Fibroblast of upper back skin (primary cell): ENCODE measurements around the gene LRRC3C.
A peak's percentile ranks its signal among the peaks of the same experiment; 100 is the strongest.
"Not testable (repeated sequence)": the region's sequence is repeated elsewhere in the genome, so short reads cannot be mapped to it uniquely, and the experiment has no call there.

ENCODE experiments used
- DNase-seq: peaks from one replicate; pipeline ENCODE4 v3.0.0-alpha.2; 2013

The LRRC3C gene, protein sequence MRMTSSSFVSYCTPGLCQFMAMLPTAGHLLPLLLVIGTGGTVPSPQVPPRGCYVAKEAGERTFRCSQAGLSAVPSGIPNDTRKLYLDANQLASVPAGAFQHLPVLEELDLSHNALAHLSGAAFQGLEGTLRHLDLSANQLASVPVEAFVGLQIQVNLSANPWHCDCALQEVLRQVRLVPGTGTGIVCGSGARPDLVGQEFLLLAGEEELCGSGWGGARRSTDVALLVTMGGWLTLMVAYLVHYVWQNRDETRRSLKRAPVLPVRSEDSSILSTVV

DNA sequence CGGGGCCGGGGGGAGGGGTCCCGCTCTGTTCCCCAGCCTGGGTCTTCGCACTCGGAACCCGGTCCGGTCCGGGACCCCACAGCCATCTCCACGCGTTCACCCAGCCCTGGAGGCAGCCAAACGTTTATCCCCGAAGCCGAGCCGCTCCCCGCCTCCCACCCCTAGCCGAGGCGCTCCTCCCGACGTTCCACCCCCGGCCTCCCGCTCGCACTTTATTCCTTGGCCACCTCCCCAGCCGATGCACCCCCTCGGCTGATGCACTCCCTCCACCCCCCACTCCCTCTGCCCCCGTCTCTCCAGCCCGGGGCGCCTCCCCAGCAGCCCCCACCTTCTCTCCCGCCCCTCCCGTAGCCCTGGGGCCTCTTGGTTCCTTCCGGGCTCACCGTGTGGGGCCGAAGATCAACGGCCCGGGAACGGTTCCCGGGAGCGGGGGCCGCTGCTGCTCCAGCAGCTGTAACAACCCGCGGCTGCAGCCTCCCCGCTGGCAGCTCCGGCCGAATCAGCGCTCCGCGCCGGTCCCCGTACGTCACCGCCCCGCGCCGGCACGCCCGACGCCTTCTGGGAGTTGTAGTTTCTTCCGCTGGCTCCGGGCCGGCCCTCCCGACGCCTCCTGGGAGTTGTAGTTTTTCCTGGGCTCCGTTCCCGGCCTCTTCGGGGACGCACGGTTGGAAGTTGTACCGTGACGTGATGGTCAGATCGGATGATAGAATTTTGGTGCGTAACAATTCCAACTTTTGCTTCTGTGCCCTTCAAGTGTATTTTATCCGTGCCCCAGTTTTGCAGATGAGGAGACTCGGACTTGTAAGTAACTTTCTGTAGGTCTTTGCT lies at the start of gene LRRC3C, which contains the start of gene ORMDL3:
TSS of gene LRRC3C (plus strand) at position 632 of the 828 bp plus-strand sequence. CDS start 13,792 bp downstream, outside the sequence.
TSS of gene ORMDL3 (minus strand) at position 501 of the 828 bp plus-strand sequence. CDS start 3,398 bp downstream, outside the sequence.
- peak; percentile 92 for DNase-seq

GRCh38 chr17:39886102-39886501 lies 41.4 kb upstream of the LRRC3C start:
- not testable (repeated sequence) for DNase-seq

DNA sequence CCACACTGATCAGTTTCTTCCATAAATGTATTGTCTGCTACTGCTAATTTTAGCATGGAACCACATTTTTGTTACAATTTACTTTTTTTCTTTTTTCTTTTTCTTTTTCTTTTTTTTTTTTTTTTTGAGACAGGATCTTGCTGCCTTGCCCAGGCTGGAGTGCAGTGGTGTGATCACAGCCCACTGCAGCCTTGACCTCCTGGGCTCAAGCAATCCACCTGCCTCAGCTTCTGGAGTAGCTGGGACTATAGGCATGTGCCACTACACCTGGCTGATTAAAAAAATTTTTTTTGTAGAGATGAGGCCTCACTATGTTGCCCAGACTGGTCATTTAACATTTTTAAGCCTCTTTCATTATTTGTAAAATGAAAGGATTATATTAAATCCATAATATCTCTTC lies 40.5 kb upstream of the LRRC3C start:
- DNase-seq, result no peak

DNA sequence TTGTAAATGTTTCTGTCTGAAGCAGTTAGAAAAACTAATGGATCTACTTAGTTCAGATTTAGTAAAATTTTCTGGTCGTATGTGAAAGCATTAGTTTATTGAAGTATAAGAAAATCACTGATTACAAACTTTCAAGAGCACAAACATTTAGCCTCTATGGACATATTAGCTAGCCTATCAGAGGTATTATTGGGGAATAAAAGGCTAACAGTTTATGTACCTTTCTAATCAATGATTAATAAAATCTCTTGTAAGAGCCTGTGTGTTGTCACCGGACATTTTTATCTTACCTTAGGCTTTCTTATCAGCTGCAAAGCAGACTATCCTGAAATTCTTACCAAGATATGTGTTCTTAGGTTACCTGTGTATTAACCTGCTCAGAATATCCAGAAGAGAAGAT lies 38.3 kb upstream of the LRRC3C start:
- no peak for DNase-seq

GRCh38 chr17:39894681-39895376 lies 32.7 kb upstream of the LRRC3C start:
- no peak for DNase-seq

DNA sequence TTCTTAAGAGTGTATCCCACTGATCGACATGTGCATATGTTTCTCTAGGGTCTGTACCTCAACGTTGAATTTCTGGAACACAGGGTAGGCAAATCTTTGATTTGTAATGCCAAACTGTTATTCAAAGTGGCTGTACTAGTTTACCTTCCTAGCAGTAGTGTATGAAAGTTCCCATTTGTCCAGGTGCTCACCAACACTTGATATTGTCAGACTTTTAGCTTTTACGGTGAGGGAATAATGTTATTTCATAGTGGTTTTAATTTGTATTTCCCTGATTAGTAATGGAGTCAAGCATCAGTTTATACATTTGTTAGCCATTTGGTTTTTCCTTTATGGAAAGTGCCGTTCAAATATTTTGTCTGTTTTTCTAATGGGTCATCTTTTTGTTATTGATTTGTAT lies 29.4 kb upstream of the LRRC3C start:
- no peak for DNase-seq

GRCh38 chr17:39899215-39899614 lies 28.3 kb upstream of the LRRC3C start:
- DNase-seq, result no peak

GRCh38 chr17:39902027-39902426 lies 25.5 kb upstream of the LRRC3C start:
- not testable (repeated sequence) for DNase-seq

GRCh38 chr17:39903158-39903884 lies 24.2 kb upstream of the LRRC3C start:
- DNase-seq, result peak; percentile 63

GRCh38 chr17:39904990-39905288 lies 22.6 kb upstream of the LRRC3C start:
- no peak for DNase-seq

GRCh38 chr17:39908789-39909352 lies 18.7 kb upstream of the LRRC3C start:
- no peak for DNase-seq

DNA sequence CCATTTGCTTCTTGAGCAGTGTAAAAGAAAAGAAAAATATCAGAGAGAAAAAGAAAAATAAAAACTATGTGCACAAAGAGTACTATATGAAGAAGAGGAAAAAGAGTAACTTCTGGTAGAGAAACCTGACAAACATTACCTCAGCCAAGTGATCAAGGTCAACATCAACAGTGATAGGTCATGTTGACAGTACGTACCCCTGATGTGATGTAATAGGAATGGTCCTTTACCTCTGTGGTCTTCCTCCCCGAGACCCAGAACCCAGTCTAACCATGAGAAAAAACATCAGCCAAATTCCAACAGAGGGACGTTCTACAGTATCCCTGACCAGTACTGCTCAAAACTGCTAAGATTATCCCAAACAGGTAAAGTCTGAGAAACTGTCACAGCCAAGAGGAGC lies 13.5 kb upstream of the LRRC3C start:
- DNase-seq, result no peak

DNA sequence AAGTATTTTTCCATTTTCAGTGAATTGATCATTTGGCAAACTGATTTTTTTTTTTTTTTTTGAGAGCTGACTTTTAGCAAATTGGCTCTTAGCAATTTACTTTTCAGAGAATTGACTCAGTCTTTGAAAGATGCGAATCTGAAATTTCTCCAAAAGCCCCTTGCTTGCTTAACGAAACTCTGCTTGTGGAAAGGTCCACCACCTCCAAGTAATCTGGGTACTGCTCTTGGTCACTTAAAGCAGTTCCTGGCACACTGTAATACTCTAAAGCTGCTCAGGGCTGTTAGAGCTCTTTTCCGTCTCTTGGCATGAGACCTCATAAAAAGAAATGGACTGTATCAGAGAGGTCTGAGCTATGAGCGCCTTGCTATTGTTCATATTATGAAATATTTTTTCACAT lies 12.0 kb upstream of the LRRC3C start:
- no peak for DNase-seq

DNA sequence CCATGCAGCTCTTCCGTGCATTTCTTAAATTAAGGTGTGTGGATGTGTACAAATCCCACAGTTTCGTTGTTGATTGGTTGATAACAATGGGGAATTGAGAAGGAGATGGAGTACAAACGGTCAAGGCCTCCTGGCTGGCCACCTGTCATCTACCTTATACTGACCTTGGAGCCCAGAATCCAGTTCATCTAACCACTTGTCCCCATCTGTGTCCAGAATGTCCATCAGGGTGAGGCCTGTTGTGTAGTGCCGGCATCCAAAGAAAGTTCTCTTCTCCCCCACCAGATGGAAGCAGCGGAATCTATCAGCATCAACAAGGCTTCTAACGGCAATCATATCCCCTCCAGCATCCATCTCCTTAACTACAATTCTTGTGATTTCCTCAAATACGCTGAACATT lies 10.6 kb upstream of the LRRC3C start:
- peak; percentile 17 for DNase-seq

DNA sequence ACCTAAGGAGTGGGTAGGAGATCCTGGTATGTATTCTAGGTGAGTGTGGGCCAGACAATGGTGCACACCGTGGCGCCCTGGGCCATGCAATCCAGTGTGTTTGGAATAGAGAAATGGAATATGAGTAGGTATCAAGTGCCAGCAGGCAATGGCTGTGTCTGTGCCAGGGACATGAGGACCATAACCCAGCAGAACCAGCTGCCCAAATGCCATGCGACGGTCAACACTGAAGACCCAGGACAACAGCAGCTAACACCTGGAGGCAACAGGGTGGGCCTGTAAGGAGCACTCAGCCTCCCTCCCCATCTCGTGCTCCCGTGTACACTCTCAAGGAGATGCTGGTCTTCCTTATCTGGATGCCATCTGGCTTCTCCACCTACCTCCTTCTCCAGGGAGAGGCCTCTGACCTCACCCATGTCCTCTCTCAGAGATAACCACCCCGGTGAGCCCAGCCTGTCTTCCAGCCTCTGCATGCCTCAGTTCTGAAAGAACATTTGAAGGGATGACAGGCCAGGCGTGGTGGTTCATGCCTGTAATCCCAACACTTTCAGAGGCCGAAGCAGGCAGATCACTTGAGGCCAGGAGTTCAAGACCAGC lies 8.3 kb upstream of the LRRC3C start:
- no peak for DNase-seq

- no peak for DNase-seq
Observed at GRCh38 chr17:39920218-39921210, 7.0 kb upstream of the LRRC3C start.

DNA sequence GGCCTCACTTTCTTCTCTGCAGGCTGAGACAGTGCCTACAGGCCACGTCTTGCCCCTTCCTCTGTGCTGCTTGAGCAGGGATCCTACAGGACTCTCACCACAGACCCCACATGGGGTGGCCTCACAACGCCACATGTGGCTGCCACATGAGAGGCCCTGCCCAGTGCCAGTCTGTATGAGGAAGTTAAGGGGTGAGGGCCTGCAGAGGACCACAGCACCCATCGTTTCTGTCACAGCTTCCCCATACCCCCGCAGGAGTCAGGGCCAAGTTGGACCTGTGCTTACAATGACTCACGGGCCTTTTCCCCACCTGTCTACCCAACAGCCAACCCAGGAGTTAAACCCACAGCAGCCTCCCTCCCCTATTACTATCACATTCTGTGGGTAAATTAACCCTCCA lies 6.2 kb upstream of the LRRC3C start:
- no peak for DNase-seq

DNA sequence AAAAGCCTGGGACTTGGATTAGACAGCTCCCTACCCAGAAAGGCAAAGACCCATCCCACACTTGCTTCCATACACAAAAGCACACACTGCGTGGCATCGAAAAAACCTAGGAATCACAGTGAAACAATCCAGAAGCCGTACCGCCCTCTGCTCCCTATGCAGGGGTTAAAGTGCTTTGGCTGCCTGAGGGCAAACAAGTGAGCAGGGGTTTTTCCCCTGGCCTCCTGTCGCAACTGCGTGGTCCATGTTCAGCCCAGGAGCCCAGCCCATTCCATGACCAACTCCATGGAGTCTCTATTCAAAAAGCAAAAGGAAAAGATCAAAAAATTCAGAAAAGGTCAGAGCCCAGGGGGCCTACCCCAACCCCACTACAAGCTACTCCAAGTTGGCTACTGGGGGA lies 5.5 kb upstream of the LRRC3C start:
- no peak for DNase-seq

- no peak for DNase-seq
Observed at GRCh38 chr17:39923230-39923629, 4.3 kb upstream of the LRRC3C start.

- DNase-seq, result no peak
Observed at GRCh38 chr17:39923836-39924690, 3.5 kb upstream of the LRRC3C start.
